ENCODE data around the gene PRICKLE3.

Gene PRICKLE3, protein sequence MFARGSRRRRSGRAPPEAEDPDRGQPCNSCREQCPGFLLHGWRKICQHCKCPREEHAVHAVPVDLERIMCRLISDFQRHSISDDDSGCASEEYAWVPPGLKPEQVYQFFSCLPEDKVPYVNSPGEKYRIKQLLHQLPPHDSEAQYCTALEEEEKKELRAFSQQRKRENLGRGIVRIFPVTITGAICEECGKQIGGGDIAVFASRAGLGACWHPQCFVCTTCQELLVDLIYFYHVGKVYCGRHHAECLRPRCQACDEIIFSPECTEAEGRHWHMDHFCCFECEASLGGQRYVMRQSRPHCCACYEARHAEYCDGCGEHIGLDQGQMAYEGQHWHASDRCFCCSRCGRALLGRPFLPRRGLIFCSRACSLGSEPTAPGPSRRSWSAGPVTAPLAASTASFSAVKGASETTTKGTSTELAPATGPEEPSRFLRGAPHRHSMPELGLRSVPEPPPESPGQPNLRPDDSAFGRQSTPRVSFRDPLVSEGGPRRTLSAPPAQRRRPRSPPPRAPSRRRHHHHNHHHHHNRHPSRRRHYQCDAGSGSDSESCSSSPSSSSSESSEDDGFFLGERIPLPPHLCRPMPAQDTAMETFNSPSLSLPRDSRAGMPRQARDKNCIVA

DNA sequence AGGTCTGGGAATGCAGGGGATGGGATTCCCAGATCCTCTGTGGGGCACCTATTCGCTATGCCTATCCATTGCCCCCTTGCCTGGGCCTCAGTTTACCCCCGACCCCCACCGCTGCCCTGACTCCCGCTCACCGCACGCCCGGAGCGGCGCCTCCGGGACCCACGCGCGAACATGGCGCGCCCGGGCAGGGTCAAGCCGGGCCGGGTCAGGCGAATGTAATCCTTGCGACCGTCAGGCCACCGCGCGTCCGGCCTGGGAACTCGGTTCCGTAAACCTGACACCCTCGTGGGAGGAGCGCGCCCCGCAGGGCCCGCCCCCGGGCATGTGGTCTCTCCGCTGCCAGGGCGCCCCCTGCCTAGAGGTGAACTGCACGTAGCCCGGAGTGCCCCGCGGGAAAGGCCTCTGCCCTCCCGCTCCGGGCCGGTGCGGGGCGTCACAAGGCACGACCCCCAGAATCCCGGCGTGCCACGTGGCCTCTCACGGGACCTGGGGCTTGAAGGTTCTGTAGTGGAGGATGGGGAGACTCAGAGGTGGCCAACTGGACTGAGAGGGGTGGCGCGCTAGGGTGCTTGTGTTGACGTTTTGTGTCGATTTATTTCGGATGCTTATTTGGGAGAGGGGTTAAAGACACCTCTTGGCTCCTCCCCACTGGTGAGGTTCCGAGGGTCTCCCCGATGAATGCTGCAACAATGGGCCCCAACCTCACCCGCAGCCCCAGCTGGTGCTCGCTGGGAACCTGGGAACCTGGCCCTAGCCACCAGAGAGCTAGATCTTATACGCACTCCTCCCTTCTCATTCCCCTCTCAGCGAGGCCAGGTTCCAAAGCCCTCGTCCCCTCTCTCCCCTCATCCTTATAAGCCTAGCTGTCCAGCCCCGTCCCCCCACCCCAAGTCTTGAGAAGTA is at the start of gene PRICKLE3:
PRICKLE3 (minus strand) TSS at position 249 of the 903 bp plus-strand sequence; CDS start at position 173, 76 bp downstream.
- DNase-seq, result peak; percentile 57

DNA sequence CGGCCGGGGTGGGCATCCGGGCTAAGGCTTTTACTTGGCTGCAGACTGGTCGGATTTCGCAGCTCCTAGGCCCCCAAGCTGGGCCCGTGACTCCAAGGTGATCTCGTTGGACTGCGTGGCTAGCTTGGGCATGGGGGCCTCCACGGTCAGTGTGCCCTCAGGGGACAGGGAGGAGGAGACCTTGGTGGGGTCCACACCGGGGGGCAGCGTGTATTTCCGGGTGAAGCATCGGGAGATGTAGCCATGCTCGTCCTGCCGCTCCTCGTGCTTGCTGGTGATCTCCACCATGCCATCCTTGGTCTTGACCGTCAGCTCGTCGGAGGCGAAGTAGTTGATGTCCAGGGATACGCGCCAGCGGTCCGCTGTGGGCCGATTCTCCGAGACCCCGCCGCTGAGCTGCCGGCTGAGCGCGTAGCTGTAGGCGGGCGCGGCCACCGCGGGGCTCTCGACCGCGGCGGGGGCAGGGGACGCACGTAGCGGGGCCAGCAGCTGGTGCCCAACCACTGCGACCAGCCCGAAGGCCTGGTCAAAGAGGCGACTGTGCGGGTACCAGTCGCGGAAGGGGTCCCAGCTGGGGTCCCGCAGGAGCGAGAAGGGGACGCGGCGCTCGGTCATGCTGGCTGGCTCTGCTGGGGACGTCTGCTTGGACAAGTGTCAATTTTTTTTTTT is 47.8 kb upstream of the PRICKLE3 start:
- DNase-seq, result no peak

DNA sequence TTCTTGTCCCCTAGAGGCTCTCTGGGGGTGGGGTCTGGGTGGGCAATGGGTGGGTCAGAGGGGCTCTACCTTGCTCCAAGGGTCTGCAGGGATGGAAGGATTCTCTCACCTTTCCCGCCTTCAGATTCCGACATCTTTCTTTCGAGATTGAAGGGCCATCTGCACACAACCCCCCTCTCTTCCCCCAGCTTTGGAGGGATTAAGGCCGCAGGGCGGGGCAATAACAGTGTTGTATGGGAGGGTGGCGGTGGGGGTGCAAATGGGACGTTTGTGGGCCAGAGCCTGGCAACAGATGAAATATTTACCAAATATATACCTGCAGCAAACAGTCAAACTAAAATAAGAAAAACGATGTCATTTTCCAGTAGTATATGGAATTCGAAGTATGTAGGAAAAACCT is 47.0 kb upstream of the PRICKLE3 start, which contains the start of gene CACNA1F:
CACNA1F (minus strand) TSS at position 165 of the 400 bp plus-strand sequence; CDS start at position 134, 31 bp downstream.
- no peak for DNase-seq

DNA sequence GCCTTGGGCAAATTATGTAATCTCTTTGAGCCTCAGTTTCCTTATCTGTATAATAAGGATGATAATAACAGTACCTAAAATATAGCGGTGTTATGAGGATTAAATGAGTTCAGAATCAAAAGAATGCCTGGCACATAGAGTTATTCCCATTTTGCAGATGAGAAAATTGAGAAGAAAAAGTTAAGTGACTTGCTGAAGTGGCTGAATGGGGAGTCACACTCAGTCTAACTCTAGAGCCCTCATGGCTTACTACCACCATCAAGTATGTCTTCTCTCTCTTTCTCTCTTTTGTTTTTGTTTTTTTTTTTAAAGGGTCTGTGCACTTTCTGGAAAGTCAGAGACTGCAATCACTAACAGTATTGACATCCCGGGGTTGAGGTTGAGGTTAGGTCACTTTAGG is 46.4 kb upstream of the PRICKLE3 start:
- no peak for DNase-seq

DNA sequence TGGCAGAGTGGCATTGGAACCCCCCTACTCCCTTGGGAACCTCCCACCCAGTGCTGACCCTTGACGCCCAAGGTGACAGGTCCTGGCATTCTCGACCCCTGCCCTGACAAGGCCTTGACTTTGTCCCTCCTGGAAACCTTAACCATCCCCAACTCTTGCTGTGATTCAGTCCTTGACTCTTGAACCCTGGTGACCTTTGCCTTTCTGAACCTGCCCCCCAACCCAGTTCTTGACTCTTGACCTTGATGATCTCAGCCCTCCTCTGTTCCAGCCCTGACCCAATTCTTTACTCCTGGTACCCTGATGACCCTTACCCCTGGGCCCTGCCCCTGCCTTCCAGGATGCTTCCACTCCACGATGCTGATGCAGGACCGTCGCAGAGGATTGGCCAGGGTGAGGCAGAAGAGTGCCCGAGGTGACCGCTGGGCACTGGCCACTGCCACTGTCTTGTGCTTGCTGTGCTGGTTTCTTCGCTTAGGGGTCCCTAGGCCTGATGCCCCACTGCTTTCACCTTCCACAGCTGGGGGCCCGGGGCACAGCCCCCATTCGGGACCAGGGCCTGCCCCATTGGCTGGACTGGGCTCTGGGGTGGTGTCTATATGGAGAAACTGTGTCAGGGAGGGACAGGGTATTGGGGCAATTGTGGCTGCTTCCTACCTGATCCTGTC is 45.3 kb upstream of the PRICKLE3 start:
- DNase-seq, result no peak

DNA sequence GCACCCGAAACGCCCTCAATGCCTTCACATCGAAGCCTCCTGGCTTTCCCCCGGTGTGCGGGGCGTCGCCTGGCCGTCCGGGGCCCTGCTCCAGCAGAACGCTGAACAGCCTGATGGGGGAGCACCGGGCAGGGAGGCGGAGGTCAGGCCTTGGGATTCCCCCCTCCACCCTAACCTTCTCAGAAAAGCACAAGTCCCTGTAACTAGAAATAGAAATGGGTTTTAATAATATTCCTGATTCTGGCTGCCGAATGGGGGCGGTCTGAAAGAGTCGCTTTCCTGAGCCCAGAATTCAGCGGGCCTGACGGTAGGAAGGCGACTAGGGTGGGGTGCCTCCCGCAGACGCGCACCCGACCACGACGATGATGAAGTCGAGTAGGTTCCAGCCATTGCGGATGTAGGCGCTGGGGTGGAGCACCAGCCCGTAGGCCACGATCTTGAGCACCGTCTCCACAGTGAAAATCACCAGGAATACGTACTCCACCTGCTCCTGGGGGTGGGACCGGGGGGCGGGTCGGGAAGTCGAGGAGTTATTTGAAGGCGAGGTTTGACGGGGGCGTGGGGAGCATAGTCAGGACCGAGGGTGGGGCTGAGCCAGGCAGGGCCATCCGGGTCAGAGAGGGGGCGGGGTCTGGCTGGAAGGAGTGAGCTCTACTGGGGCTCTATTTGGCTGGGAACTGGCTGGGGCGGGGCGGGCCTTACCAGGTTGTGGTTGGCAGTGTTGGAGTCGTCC is 44.5 kb upstream of the PRICKLE3 start:
- peak; percentile 71 for DNase-seq

DNA sequence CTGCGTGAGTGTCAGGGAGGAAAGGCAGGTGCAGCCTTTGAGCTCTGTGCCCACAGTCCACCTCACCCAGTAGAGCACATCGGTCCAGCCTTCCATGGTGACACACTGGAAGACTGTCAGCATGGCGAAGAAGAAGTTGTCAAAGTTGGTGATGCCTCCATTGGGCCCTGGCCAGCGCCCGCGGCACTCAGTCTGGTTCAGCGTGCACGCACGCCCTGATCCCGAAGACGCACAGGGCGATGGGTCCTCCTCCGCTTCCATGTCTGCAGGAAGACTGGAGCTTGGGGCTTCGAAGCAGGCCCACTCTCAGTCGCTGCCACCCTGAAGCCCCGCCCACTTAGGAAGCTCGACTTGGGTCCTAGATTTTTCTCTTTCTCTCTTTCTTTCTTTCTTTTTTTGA is 42.0 kb upstream of the PRICKLE3 start:
- DNase-seq, result no peak

DNA sequence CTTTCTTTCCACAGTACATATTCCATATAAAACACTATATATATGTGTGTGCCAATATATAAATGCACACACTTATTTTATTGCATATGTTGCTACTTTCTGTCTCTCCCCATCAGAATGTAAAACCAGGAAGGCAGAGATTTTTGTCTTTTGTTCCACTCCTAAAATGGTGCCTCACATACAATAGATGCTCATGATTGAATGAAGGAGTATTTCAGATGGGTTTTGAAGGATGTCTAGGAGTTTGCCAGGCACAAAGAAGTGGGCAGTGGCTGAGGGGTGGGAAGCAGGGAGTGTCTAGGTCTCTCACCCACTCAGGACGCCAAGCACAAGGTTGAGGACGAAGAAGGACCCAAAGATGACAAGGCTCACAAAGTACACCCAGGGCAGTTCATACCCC is 41.6 kb upstream of the PRICKLE3 start:
- no peak for DNase-seq

DNA sequence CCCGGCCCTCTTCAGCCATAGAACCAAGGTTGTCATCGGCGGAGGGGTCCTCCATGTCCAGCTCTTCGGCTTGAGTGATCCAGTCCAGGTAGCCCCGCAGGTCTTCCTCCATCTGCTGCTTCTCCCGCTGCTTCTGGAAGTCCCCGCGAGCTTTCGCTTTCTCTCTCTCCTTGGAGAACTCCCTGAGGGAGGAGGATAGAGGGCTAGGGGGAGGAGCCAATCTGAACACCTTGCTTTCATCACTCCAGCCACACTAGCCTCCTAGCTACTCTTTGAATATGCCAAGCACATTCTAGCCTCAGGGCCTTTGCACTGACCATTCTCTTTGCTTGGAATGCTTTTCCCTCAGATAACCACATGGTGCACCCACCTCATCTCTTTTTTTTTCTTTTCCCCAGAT is 40.8 kb upstream of the PRICKLE3 start:
- no peak for DNase-seq

DNA sequence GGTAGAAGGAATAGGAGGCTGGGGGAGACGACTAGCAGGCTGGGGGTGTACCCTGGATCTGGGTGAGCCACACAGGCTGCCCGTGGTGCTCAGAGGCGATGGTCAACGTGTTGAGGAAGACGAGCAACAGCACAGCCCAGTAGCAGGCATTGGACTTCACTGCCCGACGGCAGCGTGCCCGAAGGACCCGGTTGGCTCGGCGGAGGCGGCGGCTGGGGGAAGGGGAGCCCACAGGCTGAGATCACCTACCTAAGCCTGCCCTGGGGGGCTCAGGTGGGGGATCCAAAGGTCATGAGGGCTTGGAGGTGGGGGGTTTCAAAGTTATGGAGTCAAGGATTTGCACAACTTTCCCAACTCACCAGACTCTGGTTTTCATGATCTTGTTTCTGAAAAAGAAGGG is 39.7 kb upstream of the PRICKLE3 start:
- DNase-seq, result no peak

DNA sequence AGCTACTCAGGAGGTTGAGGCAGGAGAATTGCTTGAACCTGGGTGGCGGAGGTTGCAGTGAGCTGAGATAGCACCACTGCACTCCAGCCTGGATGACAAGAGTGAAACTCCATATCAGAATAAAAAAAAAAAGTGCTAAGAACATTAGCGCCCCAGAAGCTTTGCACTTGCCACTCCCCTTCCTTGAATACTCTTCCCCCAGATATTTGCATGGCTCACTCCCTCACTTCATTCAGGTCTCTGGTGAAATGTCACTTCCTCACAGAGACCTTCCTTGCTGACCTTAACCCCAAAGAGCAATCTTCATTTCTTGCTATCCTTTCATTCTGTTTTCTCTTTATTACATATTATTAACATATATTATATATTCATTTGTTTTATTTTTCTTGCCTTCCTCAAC is 35.7 kb upstream of the PRICKLE3 start:
- DNase-seq, result no peak

DNA sequence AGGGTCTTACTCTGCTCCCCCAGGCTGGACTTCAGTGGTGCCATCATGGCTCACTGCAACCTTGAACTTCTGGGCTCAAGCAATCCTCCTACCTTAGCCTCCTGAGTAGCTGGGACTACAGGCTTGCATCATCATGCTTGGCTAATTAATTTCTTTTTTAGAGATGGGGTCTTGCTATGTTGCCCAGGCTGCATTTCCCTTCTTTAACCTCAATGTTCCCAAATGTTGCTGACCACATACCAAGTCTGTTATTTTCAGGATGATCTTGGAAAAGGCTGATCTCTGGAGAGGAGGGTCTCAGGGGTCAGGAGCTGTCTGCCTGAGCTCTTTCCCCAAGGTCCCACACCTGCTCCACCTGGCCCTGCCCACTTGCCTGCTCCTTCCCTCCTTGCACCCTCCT is 33.9 kb upstream of the PRICKLE3 start:
- no peak for DNase-seq

DNA sequence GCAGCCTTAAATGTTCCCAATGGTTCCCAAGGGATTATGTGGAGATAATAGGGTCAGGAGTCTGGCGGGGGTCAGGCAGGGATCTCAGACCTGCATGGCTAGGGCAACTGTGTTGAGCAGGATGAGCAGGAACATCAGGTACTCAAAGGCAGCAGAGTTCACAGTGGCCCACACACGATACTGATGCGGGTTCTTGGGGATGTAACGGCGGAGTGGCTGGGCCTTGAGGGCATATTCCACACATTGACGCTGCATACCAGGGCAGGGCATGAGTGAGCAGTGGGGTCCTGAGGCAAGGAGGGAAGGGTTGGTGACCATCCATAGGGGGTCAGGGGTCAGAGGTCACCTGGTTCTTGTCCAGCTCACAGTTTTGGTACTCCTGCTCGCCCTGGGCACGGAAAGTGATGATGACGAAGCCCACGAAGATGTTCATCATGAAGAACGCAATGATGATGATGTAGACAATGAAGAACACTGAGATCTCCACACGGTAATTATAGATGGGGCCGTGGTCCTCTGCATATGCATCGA is 28.9 kb upstream of the PRICKLE3 start:
- DNase-seq, result no peak

DNA sequence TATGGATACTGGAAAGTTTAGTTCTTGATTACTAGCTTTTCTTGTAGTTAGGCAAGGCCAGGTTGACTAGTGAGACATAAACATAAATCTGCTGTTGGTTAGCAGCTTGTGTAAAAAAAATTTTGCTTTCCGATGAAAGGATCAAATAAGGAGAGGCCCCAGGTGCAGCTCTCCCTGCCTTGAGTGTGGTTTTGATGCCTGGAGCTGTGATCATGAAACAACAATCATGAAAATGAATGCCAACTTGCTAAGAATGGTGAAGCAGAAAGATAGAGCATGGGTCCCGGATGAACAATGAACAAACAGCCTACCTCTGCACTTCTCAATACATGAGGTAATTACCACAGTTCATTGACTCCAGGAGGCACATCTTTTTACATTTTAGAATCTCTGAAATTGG is 28.2 kb upstream of the PRICKLE3 start:
- DNase-seq, result no peak

DNA sequence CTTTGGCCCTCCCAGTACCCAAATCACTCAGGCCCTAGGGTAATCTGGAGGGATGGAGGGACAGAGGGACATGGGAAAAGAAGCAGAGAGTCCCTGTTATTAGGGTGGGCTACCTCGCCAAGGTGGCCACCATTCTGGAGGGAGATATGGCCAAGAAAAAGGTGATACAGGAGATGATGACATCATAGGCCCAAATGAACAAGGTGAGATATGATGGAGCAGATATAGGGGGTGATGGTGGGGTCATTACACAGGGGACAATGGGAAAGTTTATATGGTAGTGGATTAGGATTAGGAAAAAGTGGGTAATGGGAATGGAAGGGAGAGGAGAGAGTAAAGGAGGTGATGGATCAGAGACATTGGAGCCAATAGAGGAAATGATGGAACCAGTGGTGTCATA is 26.7 kb upstream of the PRICKLE3 start:
- DNase-seq, result no peak

DNA sequence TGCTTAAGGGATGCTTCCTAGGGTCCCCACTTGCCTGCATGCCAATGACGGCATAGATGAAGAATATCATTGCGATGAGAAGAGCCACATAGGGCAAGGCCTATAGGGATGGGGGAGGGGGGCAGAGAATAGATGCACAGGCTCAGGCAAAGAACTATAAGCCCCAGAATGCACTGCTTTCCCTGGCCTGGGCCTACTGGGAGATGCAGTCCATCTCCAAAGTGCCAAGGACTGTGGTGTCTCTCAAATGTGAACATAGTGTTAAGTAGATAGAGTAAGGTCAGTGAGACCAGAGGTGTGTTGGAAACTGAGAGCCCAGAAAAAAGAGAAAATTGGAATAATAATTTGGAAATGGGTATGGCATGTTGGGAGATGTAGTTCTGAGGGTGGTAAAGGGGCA is 26.0 kb upstream of the PRICKLE3 start:
- no peak for DNase-seq

DNA sequence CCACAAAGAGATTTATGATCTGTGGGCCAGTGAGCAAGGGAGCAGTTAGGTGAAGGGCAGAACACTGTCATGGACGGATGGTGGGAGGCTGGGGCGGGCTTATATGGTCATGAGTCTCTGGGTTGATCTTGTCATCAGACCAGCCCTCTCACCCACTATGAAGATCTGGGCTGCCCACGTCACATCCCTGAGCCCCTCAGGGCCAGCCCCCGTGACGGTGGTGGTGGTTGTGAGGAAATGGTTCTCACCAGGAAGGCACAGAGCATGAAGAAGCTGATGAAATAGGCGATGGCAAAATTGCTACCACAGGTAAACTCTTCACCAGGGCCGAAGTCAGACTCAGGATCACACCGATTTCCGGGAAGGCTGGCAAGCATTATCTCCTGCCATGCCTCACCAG is 24.9 kb upstream of the PRICKLE3 start:
- no peak for DNase-seq

DNA sequence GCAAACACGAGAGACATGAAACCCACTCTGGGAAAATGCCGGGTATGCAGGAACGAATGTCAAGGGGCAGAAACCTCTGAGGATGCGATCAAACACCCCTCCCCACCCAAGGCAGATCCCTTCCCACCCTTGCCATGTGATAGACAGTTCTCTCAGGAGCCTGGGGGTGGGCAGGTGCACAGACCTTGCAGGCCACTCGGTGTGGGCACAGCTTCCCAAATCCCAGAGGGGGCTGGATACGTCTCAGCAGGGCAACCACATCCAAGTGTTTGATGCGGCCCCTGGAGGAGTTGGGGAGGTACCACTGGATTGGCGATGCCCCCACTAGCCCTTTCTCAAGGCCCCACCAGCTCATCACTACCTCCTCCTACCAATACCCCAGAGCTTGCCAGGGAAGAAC is 24.2 kb upstream of the PRICKLE3 start:
- DNase-seq, result no peak

DNA sequence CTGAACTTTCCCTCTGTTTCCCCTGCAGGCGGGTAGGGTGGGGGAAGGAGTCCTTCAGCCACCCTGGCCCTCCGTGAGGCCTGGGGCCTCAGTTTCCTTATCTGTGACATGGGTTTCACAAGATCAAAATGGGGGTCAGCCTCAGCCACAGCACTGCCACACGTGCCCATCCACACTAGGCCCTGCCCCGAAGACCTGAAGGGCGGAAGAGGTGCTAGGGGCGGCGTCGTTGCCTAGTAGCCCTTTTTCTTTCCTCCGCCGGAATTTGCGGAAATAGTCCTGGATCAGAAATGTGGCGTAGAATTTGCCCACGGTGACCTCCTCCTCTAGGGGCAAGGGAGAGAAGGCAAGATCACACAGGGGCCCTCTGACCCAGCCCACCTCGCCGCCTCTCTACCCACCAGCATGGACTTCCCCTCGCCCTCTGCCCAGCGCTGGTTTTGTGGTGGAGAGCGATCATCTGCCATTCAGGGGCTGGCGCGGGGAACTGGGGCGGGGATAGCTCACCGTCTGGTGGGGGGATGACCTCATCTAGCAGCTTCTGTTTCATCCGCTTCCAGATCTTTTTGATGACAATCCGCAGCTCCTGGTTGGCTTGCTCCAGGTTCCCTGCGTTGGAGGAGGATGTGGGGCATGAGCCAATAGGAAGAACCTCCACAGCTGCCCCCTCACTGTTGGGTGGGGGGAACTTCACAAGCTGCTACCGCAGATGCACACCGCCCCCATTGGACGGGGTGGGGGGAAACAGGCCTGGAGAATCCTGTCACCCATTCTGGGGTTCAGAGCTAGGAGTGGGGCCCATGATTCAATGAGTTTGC is 23.5 kb upstream of the PRICKLE3 start:
- DNase-seq, result no peak

DNA sequence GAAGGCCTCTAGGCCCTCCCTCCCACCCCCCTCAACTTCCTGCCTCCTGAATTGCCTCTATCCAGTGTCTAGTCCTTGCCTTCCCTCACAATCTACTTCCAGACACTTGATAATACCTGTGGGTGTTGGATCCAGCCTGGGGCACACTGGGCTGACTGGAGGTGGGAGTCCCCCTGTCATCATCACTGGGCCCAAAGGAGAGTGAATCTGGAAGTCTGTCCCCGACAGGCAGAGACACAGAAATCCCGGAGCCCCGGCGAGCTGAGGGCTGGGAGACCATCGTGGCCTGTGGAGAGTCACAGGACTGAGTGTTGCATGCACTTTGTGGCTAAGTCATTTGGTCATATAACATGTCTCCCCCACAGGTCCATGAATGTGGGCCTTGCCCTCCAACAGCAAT is 22.2 kb upstream of the PRICKLE3 start:
- no peak for DNase-seq

Data from DMS79 (cell line).